ENCODE data around the gene GOLGA6C.

DNA sequence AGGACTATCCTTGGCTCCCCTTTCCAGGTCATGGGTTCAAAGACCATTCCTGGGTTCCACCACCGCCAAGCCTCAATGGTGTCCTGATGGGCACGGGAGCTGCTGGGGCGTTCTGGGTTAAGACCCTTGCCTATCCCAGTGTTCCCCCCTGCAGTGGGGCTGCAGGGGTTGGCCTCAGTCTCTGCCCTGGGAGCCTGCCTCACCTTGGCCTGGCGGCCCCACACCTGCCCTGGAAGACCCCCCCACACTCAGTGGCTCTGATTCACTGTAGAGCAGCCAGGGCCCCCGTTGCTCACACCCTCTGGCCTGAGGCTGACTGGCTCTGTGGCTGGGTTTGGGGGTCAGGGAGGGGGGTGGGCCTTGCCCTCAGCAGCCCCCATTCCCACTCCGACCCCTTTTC is 34.4 kb upstream of the GOLGA6C start:
- TF ChIP-seq POLR2A (IDR thresholded peaks at IDR 0.05) (no peak), CTCF (IDR thresholded peaks at IDR 0.05) (no peak)

All from Peyer's patch (tissue), 4 donors.